Measurements from ENCODE around the gene MGRN1.

GRCh38 chr16:4663777-4664465, 39.3 kb downstream of the MGRN1 start:
- TF ChIP-seq, protein P1, sequence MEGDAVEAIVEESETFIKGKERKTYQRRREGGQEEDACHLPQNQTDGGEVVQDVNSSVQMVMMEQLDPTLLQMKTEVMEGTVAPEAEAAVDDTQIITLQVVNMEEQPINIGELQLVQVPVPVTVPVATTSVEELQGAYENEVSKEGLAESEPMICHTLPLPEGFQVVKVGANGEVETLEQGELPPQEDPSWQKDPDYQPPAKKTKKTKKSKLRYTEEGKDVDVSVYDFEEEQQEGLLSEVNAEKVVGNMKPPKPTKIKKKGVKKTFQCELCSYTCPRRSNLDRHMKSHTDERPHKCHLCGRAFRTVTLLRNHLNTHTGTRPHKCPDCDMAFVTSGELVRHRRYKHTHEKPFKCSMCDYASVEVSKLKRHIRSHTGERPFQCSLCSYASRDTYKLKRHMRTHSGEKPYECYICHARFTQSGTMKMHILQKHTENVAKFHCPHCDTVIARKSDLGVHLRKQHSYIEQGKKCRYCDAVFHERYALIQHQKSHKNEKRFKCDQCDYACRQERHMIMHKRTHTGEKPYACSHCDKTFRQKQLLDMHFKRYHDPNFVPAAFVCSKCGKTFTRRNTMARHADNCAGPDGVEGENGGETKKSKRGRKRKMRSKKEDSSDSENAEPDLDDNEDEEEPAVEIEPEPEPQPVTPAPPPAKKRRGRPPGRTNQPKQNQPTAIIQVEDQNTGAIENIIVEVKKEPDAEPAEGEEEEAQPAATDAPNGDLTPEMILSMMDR (conservative IDR thresholded peaks at IDR 0.05; ENCODE audit: low read depth, low read length), result no peak
- no peak for TF ChIP-seq EZH2 (IDR thresholded peaks at IDR 0.05; ENCODE audit: borderline replicate concordance, low read depth, low read length, poor library complexity, severe bottlenecking)
